ENCODE measurements around the gene HOXA3. TPM values are rescaled to one million over a fixed set of nuclear protein-coding genes. Genes with fewer than 3 reads are reported as not detected.

Gene HOXA3
- total RNA-seq, 1 donor from 2014 or later: not detected

DNA sequence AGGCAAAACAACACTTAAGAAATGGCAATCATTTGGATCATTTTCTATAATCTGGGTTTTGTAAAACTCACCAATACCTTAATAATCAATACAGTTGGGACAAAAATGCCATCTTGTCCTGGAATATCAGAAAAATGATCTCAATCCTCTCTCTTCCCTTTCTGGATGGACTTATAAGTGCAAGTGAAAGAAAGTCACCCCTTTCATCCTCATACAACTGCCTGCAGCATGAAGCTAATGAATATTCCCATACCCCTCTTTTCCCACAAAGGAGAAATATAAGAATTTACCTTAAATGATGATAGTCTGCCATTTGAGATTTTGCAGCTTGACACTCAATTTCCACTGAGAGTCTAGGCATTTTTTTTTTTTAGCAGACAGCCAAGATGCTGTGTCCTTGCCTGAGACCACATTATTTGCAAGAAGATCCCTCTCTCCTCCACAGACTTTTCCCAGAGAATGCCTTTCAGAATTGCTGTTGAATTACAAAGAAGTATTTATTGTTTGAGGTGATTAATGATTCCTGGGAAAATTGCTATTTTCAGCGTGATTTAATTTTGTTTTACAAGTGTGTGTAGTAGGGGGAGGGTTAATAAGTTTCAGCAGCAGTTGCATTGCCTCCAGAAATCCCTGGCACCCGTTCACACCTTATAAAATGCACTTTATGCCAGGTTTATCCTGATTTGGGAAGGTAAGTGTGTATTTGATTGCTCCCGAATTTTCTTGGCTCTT lies 25.6 kb downstream of the HOXA3 start:
- ChIA-PET CTCF (no interaction called here), POLR2A (interaction anchor here (0.7 kb wide), 1 partner anchor 837 kb away, joined by 3 read pairs; no protein-coding TSS in a partner anchor)
- DNase-seq (no peak), ATAC-seq (ENCODE audit: low read depth) (no peak)
- no peak overlapping the region for H3K4me3 Mint-ChIP-seq
- intact Hi-C loops (cut with micrococcal nuclease): no loop called here
- H3K4me1 Mint-ChIP-seq: no peaks in the 10 kb centered on the region
- no peaks in the 10 kb centered on the region for H3K9me3 Mint-ChIP-seq
- TF ChIP-seq, protein P1, sequence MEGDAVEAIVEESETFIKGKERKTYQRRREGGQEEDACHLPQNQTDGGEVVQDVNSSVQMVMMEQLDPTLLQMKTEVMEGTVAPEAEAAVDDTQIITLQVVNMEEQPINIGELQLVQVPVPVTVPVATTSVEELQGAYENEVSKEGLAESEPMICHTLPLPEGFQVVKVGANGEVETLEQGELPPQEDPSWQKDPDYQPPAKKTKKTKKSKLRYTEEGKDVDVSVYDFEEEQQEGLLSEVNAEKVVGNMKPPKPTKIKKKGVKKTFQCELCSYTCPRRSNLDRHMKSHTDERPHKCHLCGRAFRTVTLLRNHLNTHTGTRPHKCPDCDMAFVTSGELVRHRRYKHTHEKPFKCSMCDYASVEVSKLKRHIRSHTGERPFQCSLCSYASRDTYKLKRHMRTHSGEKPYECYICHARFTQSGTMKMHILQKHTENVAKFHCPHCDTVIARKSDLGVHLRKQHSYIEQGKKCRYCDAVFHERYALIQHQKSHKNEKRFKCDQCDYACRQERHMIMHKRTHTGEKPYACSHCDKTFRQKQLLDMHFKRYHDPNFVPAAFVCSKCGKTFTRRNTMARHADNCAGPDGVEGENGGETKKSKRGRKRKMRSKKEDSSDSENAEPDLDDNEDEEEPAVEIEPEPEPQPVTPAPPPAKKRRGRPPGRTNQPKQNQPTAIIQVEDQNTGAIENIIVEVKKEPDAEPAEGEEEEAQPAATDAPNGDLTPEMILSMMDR (IDR thresholded peaks at IDR 0.05): no peak
- no peaks in the 10 kb centered on the region for H3K36me3 Mint-ChIP-seq (ENCODE audit: low read depth)
- peaks cover 28% of the 10 kb centered on the region for H3K27me3 Mint-ChIP-seq
- no peak overlapping the region for H3K27ac Mint-ChIP-seq

DNA sequence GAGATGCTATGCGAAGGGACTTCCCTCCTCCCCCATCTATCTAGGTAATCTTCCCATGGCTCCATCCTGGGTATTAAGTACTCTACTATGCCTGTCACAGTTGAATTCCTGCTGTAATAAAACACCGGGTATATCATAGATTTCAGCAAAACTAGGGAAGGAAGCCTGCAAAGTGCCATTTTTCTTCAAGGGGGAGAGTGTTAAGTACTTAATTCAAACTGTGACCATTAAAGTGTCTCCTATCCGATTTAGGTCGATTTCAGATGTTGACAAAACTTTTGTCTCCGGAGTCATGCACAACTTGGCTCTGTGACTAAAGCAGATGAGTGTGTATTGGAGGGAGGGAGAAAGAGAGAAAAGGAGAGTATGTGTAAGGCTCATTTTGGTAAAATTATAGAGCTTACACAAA lies 26.4 kb downstream of the HOXA3 start:
- ChIA-PET POLR2A (interaction anchor here (0.7 kb wide), 1 partner anchor 838 kb away, joined by 3 read pairs; no protein-coding TSS in a partner anchor), CTCF (no interaction called here)
- intact Hi-C loops (cut with micrococcal nuclease): no loop called here

DNA sequence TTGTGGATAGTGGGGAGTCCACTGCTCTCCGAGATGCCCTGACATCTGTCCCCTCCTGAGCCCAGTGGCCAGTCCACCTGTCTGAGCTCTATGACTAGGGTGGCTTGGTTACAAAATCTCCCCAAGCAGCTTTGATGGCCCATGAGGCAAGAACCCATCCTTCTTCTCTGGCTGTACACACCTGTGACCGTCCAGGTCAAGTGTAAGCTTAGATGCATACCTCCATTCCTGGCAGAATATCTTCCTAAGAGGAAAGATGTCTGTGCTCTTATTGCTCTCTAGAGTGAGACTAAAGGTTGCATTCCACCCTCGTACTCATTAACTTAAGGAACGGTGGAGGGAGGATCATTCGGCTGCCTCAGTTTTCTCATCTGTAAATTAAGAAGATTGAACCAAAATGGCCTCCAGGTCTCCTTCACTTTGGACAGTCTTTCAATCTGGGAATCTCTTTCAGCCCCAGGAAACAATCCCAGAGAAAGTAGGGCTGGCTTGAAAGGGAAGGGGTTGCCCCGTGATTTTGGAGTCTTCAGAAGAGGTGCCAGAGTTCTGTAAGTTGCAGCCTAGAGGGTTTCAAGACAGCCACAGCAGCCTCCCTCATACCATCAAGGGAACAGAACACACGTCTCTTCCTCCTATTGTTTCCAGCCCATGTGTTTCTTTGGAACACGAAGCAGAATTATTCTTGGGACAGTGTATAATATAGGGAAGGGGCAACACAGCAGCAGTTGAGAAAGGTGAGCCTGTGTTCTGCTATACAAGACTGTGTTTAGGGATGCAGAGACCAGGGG lies 27.3 kb downstream of the HOXA3 start:
- Mint-ChIP-seq H3K27ac (no peak overlapping the region), H3K9me3 (no peaks in the 10 kb centered on the region), H3K4me1 (no peaks in the 10 kb centered on the region), H3K36me3 (ENCODE audit: low read depth) (no peaks in the 10 kb centered on the region), H3K27me3 (peaks cover 28% of the 10 kb centered on the region), H3K4me3 (no peak overlapping the region)
- DNase-seq (no peak), ATAC-seq (ENCODE audit: low read depth) (no peak)
- intact Hi-C loops (cut with micrococcal nuclease): no loop called here
- ChIA-PET POLR2A (no interaction called here), CTCF (no interaction called here)
- TF ChIP-seq, protein P1 (IDR thresholded peaks at IDR 0.05): no peak

More for the DNA sequence above, 26.4 kb downstream of the HOXA3 start:
- Mint-ChIP-seq H3K4me1 (no peaks in the 10 kb centered on the region), H3K9me3 (no peaks in the 10 kb centered on the region), H3K27ac (no peak overlapping the region), H3K36me3 (ENCODE audit: low read depth) (no peaks in the 10 kb centered on the region), H3K27me3 (peaks cover 28% of the 10 kb centered on the region), H3K4me3 (no peak overlapping the region)
- DNase-seq (no peak), ATAC-seq (ENCODE audit: low read depth) (no peak)
- TF ChIP-seq, protein P1 (IDR thresholded peaks at IDR 0.05): no peak

DNA sequence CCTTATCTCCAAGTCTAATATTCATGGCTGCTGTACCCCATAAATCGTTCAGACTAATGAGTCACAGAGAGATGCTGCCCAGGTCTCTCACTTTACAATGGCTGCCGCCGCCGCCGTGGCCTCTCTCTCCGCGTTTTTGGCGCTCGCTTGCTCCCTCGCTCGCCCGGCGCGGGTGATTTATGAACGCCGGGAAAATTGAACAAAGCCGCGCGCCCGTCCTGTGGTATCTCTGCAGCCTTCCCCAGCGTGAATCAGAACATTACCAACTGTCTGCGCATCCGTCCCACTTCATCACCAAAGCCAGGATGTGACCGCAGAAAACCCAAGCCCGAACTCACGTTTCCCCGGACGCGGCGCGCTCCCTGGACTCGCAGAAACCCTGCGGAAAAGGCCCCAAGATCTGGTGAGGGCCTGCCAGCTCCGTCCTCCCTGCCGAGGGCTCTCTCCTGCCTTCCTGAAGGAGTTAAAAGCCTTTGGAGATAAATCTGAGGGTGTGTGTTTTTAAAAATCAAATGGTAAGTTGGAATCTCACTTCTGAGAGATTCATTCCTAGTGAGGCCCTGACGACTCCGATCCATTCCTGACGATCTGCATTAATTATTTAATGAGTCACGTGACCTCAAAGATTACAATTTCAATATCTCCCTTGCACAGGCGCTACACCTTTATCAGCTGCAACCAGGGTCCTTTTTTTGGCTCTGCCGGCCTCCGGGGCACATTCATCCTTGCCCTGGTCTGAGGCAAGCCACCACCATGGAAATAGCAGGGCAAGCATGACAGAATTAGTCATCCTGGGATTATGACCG lies 28.1 kb downstream of the HOXA3 start:
- intact Hi-C loops (cut with micrococcal nuclease): no loop called here
- POLR2A ChIA-PET: no interaction called here

More for the DNA sequence above, 28.1 kb downstream of the HOXA3 start:
- no peaks in the 10 kb centered on the region for H3K4me1 Mint-ChIP-seq
- TF ChIP-seq, protein P1 (IDR thresholded peaks at IDR 0.05): no peak
- no peak overlapping the region for H3K27ac Mint-ChIP-seq
- H3K36me3 Mint-ChIP-seq (ENCODE audit: low read depth): no peaks in the 10 kb centered on the region
- H3K9me3 Mint-ChIP-seq: no peaks in the 10 kb centered on the region
- no peak overlapping the region for H3K4me3 Mint-ChIP-seq
- CTCF ChIA-PET: no interaction called here
- DNase-seq: no peak
- H3K27me3 Mint-ChIP-seq: peaks cover 28% of the 10 kb centered on the region
- ATAC-seq (ENCODE audit: low read depth): no peak
